Immature natural killer cell (primary cell): ENCODE results near the gene TBC1D8. TPM values are rescaled to one million over a fixed set of nuclear protein-coding genes. Genes with fewer than 3 reads are reported as not detected.

ENCODE experiments used
- DNase-seq, 3 donors: peaks; one replicate each; pipeline ENCODE4 v3.0.0; 2022; ENCODE audit warnings: mixed read lengths in 1 of 3
- H3K27ac Mint-ChIP-seq, 6 donors: one replicate each; pipeline ENCODE4 v1.8.0; 2020; ENCODE audit warnings: mixed read lengths in 6 of 6, mild to moderate bottlenecking in 5 of 6, inconsistent platforms in 4 of 6, moderate library complexity in 3 of 6
- H3K27me3 Mint-ChIP-seq, 3 donors: one replicate each; pipeline ENCODE4 v1.8.0; 2020 to 2021; ENCODE audit warnings: low read depth in 3 of 3, mild to moderate bottlenecking in 3 of 3, mixed read lengths in 3 of 3, moderate library complexity in 3 of 3, inconsistent platforms in 1 of 3
- H3K36me3 Mint-ChIP-seq, 3 donors: one replicate each; pipeline ENCODE4 v1.8.0; 2020; ENCODE audit warnings: mixed read lengths in 3 of 3, inconsistent platforms in 2 of 3, mild to moderate bottlenecking in 2 of 3
- H3K4me1 Mint-ChIP-seq, 2 donors: one replicate each; pipeline ENCODE4 v1.8.0; 2020; ENCODE audit warnings: inconsistent platforms in 2 of 2, mild to moderate bottlenecking in 2 of 2, mixed read lengths in 2 of 2, moderate library complexity in 1 of 2
- H3K4me3 Mint-ChIP-seq, 5 donors: one replicate each; pipeline ENCODE4 v1.8.0; 2020; ENCODE audit warnings: mild to moderate bottlenecking in 5 of 5, mixed read lengths in 5 of 5, inconsistent platforms in 3 of 5, moderate library complexity in 3 of 5
- H3K9me3 Mint-ChIP-seq, 6 donors: one replicate each; pipeline ENCODE4 v1.8.0; 2020; ENCODE audit warnings: mild to moderate bottlenecking in 6 of 6, mixed read lengths in 6 of 6, inconsistent platforms in 4 of 6, moderate library complexity in 3 of 6
- polyA plus RNA-seq, 3 donors: library from polyadenylated mRNA; unstranded; fragments of 300-500 nt; fragmentation: Illumina TruSeq; gene quantifications; one replicate each; pipeline ENCODE4 v1.2.3, GENCODE V29; 2021

TBC1D8 gene
- polyA plus RNA-seq, 3 donors from 2014 or later, result 0.17 to 0.64 TPM; not detected in 1

DNA sequence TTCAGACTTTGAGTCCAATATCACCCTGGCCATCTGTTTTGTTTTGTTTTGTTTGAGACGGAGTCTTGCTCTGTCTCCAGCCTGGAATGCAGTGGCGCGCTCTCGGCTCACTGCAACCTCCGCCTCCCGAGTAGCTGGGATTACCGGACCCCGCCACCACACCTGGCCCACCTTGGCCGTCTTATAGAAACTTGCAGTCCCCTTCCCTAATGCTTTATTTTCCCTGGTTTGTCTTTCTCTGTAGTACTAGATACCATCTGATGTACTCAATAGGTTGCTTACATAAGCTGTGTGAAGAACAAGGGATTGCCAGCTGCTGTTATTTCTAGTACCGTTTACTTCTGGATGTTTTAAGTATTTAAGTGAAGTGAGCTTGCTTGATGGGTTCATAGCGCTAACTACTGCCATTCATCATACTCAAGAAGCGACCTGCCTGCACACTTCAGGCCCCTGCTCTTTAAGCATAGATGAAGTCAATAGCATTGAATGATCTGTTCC is 147.9 kb downstream of the TBC1D8 start:
- Mint-ChIP-seq H3K4me3 (peak overlapping the region; percentile 91 to 98 (median 95)), H3K36me3 (peaks cover 5 to 43% (median 23%) of the 10 kb centered on the region in 3 donors), H3K27ac (peak overlapping the region; percentile 93 to 99 (median 96))

DNA sequence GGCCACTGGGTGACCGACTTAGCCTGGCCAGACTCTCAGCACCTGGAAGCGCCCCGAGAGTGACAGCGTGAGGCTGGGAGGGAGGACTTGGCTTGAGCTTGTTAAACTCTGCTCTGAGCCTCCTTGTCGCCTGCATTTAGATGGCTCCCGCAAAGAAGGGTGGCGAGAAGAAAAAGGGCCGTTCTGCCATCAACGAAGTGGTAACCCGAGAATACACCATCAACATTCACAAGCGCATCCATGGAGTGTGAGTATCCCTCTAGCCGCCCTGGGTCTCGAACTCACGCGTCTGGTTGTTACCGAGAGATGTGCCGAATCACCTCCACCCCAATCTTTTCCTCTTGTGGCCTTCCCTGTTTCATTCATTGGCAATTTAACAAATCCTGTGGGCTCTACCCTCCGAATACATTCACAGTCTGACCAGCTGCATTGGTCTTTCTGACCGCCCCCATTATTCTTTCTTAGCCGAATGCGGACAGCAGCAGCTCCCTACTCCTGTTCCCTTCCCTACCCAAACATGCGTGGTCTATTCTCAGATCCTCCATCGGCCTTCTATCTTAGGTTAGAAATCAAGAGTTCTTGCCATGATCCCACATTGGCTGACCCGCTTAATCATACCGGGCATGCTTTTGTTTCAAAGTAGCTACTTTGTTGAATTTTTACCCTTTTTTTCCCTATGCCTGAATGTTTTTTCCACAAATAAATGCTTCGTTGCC is 148.5 kb downstream of the TBC1D8 start:
- H3K4me1 Mint-ChIP-seq, result peaks cover 44 to 59% of the 10 kb centered on the region in 2 donors
- H3K27me3 Mint-ChIP-seq, result peaks cover 5 to 11% (median 11%) of the 10 kb centered on the region in 3 donors
- H3K27ac Mint-ChIP-seq, result peak overlapping the region; percentile 93 to 99 (median 96)
- peak overlapping the region; percentile 91 to 98 (median 95) for H3K4me3 Mint-ChIP-seq
- peak in 1 of 3 donors; percentile 5 for DNase-seq
- no peaks in the 10 kb centered on the region for H3K9me3 Mint-ChIP-seq
- H3K36me3 Mint-ChIP-seq, result peaks cover 5 to 37% (median 19%) of the 10 kb centered on the region in 3 donors

More for the DNA sequence above, 147.9 kb downstream of the TBC1D8 start:
- peaks cover 47 to 65% of the 10 kb centered on the region in 2 donors for H3K4me1 Mint-ChIP-seq
- DNase-seq, result no peak
- peaks cover 5 to 11% (median 11%) of the 10 kb centered on the region in 3 donors for H3K27me3 Mint-ChIP-seq
- no peaks in the 10 kb centered on the region for H3K9me3 Mint-ChIP-seq

DNA sequence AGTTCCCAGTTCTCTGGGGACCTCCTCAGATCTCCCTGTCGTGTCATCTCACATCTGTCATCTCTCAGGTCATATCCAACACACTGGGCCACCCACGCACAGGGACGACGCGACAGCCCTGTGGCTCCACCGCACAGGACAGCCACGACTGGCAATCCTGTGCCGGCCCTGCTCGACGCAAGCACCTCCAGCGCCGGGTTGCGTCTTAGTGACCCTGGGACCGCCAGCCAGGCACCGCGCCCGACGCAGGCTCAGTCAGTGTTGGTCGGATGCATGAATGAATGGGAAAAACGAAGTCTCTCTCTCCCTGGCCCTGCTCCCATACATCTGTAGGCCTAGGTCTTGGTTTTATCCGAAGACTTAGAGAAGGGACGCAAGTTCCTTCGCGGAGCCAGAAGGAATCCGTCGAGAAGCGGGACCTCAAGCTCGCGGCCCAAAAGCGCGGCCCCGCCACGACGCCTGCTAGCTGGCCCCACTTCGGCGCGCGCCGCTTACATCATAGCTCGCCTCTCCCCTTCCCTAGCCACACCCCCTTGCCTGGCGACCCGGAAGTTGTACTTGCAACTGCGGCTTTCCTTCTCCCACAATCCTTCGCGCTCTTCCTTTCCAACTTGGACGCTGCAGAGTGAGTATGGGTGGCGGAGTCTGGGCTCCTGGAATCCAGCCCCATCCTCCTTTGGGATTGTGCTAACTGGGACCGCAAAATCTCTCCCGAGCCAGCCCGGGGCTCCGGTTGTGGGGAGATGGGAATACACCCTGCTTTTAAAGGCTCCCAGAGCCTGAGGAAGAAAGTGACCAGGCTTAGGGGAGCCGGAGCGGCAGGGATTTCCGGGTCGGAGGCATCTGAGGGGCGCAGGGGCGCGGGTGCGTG is 149.3 kb downstream of the TBC1D8 start, which contains the start of gene RPL31:
Gene RPL31, plus strand, starts transcription at position 599 of the 871 bp plus-strand sequence. CDS start 413 bp downstream, outside the sequence.
- Mint-ChIP-seq H3K9me3 (no peaks in the 10 kb centered on the region), H3K36me3 (peaks cover 5 to 31% (median 14%) of the 10 kb centered on the region in 3 donors), H3K27ac (peak within 1 kb of the TSS; percentile 93 to 99 (median 96)), H3K4me3 (peak within 1 kb of the TSS; percentile 91 to 98 (median 95)), H3K4me1 (peaks cover 44 to 53% of the 10 kb centered on the region in 2 donors), H3K27me3 (peaks cover 5 to 11% (median 11%) of the 10 kb centered on the region in 3 donors)
- DNase-seq, result peak; percentile 93 to 95 (median 95)

DNA sequence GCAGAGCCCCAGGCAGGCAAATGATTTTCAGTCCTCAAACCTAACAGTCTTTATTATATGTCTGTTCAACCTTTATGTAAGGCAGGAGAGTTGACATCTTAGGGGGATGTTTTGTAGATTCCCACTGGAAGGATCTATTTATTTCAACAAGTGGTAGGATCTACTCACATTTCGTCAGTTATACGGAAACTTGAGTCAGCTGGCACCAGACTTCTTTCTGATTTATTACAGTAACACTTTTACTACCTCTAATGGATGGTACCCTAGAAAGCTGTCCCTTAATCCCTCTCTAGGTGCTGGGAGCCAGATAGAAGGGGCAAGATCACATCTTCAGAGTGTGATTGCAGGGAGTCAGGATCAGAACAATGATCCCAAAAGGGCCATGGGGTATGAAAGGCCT is 151.2 kb downstream of the TBC1D8 start:
- no peaks in the 10 kb centered on the region for H3K9me3 Mint-ChIP-seq
- peak overlapping the region in 3 of 5 donors; percentile 11 to 44 (median 41) for H3K4me3 Mint-ChIP-seq
- H3K36me3 Mint-ChIP-seq, result peaks cover 4 to 16% (median 12%) of the 10 kb centered on the region in 3 donors
- H3K27me3 Mint-ChIP-seq, result peaks cover 5 to 11% (median 9%) of the 10 kb centered on the region in 3 donors
- no peak for DNase-seq
- peaks cover 34 to 38% of the 10 kb centered on the region in 2 donors for H3K4me1 Mint-ChIP-seq
- H3K27ac Mint-ChIP-seq, result peak overlapping the region in 3 of 6 donors; percentile 62 to 73 (median 62)

DNA sequence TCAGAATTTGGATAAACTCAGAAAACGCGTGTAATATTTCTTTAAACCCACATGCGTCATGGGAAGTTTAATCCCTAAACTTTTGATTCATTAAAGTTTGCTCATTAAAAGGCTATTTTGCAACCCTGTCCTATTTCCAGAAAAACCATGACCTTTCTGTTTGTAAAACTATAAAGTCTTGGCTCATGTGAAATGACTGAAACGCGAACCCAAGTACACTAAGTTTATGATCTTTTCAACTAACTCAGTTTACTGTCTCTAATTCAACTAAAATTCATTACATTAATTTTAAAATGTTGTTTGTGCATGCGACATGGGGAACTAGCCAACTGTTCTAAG is 153.0 kb downstream of the TBC1D8 start:
- peaks cover 0 to 3% (median 3%) of the 10 kb centered on the region in 3 donors for H3K36me3 Mint-ChIP-seq
- no peak overlapping the region for H3K27ac Mint-ChIP-seq
- no peak for DNase-seq
- no peak overlapping the region for H3K4me3 Mint-ChIP-seq
- peaks cover 16 to 20% of the 10 kb centered on the region in 2 donors for H3K4me1 Mint-ChIP-seq
- no peaks in the 10 kb centered on the region for H3K9me3 Mint-ChIP-seq
- H3K27me3 Mint-ChIP-seq, result peaks cover 5 to 10% (median 9%) of the 10 kb centered on the region in 3 donors

DNA sequence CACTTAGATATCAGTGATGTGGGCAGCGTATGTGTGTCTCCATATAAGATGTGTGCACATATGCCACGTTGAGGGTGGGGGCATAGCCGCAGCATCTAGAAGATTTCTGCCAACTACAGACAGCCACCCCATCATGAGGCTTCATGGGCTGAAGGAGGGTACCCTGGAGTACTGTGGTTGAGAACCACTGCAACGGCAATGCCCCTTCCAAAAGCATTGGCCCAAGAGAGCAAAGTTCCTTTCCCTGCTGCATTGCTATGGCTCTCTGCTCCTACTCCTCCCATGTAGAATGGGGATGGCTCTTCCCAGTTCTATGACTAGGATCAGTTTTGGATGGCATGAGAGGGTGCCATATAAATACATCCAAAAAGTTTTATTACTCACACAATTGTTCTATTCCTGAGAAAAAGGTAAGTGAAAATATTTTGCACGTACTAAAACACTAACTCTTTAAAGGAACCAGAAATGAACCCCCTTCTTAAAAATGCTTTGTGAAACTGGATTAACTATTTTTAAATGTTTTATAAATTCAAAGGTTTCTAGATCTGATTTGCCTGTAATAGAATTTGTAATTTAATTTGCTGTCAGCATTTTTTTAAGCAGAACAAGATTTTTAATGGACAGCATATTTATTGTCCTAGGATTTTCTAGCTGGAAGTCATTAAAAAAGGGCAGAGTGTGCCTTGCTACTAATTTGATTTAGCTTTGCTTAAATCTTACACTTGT is 153.5 kb downstream of the TBC1D8 start:
- Mint-ChIP-seq H3K9me3 (no peaks in the 10 kb centered on the region), H3K27ac (no peak overlapping the region), H3K36me3 (peaks cover 0 to under 1% (median 0%) of the 10 kb centered on the region in 3 donors), H3K4me3 (no peak overlapping the region), H3K27me3 (peaks cover 5 to 7% (median 6%) of the 10 kb centered on the region in 3 donors), H3K4me1 (peaks cover 11 to 15% of the 10 kb centered on the region in 2 donors)
- DNase-seq, result no peak

DNA sequence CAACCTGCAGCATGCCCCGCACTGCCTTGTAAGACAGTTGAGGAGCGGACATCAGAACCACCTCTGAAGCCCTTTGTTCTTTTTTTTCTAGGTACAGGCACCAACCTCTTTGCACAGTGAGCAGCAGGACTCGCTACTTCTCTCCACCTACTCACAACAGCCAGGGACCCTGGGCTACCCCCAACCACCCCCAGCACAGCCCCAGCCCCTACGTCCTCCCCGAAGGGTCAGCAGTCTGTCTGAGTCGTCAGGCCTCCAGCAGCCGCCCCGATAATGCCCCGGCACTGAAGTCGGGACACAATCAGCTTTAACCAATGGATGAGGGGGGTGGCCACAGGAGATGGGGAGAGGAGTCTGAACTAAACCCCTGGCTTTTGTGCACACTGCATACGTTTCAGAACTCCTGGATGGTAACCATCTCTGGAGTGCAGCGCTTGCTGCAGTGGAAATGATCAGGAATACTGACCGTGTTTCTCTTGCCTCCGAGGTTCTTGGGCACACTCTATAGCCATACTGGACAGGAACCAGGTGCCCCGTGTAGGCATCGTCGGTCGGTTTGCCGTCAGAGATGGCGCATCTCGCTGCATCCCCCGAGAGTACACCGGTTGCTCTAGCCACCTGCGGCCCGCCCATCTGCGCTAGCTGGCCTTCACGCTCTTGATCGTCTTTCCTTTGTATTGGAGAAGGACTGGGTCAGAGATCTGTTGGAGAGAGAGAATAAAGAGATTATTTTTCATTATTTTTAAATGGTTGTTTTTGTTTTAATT is 155.7 kb downstream of the TBC1D8 start:
- H3K36me3 Mint-ChIP-seq, result no peaks in the 10 kb centered on the region
- peaks cover 0 to 3% (median 0%) of the 10 kb centered on the region in 3 donors for H3K27me3 Mint-ChIP-seq
- no peak for DNase-seq
- no peaks in the 10 kb centered on the region for H3K9me3 Mint-ChIP-seq
- H3K4me1 Mint-ChIP-seq, result peaks cover 0 to 2% of the 10 kb centered on the region in 2 donors
- no peak overlapping the region for H3K4me3 Mint-ChIP-seq
- H3K27ac Mint-ChIP-seq, result no peak overlapping the region

DNA sequence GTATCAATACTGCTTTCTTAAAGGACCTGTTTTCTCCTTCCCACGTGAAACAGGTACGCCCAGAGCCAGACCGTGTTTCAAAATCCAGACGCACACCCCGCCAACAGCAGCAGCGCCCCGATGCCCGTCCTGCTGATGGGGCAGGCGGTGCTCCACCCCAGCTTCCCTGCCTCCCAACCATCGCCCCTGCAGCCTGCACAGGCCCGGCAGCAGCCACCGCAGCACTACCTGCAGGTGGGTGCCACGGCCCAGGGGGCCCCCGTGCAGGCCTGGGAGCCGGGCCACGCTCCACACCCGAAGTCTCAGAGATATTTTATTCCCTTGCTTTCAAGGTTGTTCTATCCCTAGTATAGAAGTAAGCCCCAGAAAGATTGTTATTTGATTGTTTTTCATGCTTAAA is 157.9 kb downstream of the TBC1D8 start:
- Mint-ChIP-seq H3K4me3 (no peak overlapping the region), H3K9me3 (no peaks in the 10 kb centered on the region), H3K36me3 (no peaks in the 10 kb centered on the region), H3K27me3 (peaks cover 0 to 4% (median 3%) of the 10 kb centered on the region in 3 donors), H3K27ac (no peak overlapping the region), H3K4me1 (peaks cover 0 to 2% of the 10 kb centered on the region in 2 donors)
- no peak for DNase-seq

DNA sequence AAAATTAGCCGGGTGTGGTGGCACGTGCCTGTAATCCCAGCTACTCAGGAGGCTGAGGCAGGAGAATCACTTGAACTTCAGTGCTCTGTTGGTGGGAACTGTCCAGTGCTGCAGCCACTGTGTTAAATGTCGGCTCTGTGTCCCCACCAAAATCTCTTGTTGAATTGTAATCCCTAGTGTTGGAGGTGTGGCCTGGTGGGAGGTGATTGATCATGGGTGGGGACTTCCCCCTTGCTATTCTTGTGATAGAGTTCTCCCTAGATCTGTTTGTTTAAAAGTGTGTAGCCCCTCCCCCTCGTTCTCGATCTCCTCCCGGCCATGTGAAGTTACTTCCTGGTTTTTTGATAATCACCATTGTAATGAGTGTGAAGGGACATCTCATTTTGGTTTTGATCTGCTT is 158.9 kb downstream of the TBC1D8 start:
- Mint-ChIP-seq H3K27me3 (peaks cover 0 to 5% (median 3%) of the 10 kb centered on the region in 3 donors), H3K36me3 (no peaks in the 10 kb centered on the region), H3K4me3 (no peak overlapping the region), H3K4me1 (peaks cover 0 to 2% of the 10 kb centered on the region in 2 donors), H3K9me3 (no peaks in the 10 kb centered on the region), H3K27ac (no peak overlapping the region)
- DNase-seq, result no peak

DNA sequence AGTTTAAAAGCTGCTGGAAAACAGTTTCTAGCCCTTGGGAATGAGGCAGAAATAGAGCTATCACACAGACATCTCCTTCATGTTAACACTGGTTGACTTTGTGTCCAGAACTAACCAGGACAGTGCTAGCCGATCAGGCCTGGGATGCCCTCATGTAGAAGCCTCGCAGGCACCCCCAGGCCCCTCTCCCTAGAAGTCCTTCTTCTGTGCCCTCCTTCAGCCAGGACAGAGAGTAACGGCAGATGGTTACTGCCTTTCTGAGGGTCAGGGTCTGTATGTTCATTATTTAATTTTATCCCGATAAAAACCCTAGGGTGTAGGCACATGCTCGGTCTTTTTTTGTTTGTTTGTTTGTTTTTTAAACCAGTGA is 159.8 kb downstream of the TBC1D8 start:
- no peaks in the 10 kb centered on the region for H3K9me3 Mint-ChIP-seq
- H3K4me3 Mint-ChIP-seq, result no peak overlapping the region
- H3K27ac Mint-ChIP-seq, result no peak overlapping the region
- no peak for DNase-seq
- peaks cover 0 to 2% of the 10 kb centered on the region in 2 donors for H3K4me1 Mint-ChIP-seq
- H3K36me3 Mint-ChIP-seq, result no peaks in the 10 kb centered on the region
- H3K27me3 Mint-ChIP-seq, result peaks cover 0 to 5% (median 3%) of the 10 kb centered on the region in 3 donors

DNA sequence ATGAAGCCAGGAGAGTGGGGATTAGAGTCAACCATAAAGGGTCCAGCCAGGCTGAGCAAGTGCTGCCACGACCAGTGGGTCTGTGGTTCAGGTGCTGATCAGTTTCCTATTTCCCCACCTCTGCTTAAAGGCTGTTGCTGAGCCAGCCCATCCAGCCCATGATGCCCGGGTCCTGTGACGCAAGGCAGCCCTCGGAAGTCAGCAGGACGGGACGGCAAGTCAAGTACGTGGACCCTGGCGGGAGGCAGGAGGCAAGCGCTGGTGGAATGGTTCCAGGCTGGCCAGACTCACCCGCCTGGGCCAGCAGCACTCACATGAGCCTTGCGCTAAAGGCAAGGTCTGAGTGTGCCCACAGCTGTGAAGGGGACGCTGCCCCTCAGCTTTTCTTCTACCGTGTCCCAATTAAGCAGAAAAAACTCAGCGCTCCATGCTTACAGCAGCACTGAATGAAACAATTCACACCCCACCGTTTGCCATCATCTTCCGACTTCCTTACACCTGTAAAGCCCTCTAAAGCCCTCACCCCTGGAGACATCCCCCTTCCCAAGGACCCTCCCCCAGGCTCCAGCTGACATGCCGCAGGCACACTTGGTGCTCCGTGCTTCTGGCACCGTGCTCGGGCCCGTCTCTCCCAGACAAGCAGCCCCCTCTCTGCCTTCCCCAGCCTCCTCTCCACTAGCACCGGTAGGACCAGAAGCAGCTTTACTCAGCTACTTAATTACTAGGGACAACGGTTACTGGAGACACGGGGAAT is 160.4 kb downstream of the TBC1D8 start:
- H3K4me1 Mint-ChIP-seq, result peaks cover 0 to 2% of the 10 kb centered on the region in 2 donors
- no peaks in the 10 kb centered on the region for H3K9me3 Mint-ChIP-seq
- H3K27me3 Mint-ChIP-seq, result peaks cover 0 to 5% (median 3%) of the 10 kb centered on the region in 3 donors
- H3K4me3 Mint-ChIP-seq, result no peak overlapping the region
- H3K36me3 Mint-ChIP-seq, result no peaks in the 10 kb centered on the region
- no peak for DNase-seq
- no peak overlapping the region for H3K27ac Mint-ChIP-seq

DNA sequence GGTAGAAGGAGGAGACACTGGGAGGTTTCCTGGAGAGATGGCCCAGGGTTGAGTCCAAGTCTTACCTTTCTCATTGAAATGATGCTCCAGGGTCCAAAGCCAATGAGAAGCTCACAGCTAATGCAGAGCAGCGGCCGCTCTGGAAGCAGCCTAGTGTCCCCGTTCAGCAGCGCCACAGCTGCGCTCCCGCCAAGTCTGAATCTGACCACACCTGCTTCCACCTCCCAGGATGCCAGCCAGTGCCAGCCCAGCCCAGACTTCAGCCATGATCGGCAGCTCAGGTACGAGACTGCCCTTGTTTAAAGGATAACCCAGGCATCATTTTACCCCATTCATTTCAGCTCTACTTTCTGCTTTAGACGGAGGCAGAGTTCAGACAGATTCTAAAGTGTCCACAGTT is 161.0 kb downstream of the TBC1D8 start:
- Mint-ChIP-seq H3K4me3 (no peak overlapping the region), H3K9me3 (no peaks in the 10 kb centered on the region), H3K4me1 (peaks cover 0 to 2% of the 10 kb centered on the region in 2 donors), H3K27me3 (peaks cover 0 to 5% (median 4%) of the 10 kb centered on the region in 3 donors), H3K27ac (no peak overlapping the region), H3K36me3 (no peaks in the 10 kb centered on the region)
- DNase-seq, result no peak
